HG02970 (cell line): ENCODE data around the gene PTCD3.

ENCODE experiments used
- ATAC-seq: cut with Tn5 transposase; IDR thresholded peaks from one replicate; pipeline ENCODE4 v1.9.1; 2021; ENCODE audit warnings: mild to moderate bottlenecking, moderate library complexity, moderate number of reproducible peaks; ENCODE audit not compliant: unreplicated experiment, low FRiP score

PTCD3 gene

GRCh38 chr2:86140969-86141392 is 34.9 kb downstream of the PTCD3 start:
- ATAC-seq = no peak

- no peak for ATAC-seq
Observed at GRCh38 chr2:86142436-86143257, 36.6 kb downstream of the PTCD3 start.

GRCh38 chr2:86143307-86143706 is 37.3 kb downstream of the PTCD3 start:
- ATAC-seq = no peak

- ATAC-seq = no peak
Observed at GRCh38 chr2:86143926-86144685, 38.1 kb downstream of the PTCD3 start.

GRCh38 chr2:86147793-86148192 is 41.8 kb downstream of the PTCD3 start:
- no peak for ATAC-seq

- no peak for ATAC-seq
Observed at GRCh38 chr2:86150502-86150901, 44.5 kb downstream of the PTCD3 start.

GRCh38 chr2:86157009-86157556 is 51.0 kb downstream of the PTCD3 start:
- ATAC-seq = no peak

GRCh38 chr2:86158286-86158685 is 52.3 kb downstream of the PTCD3 start:
- ATAC-seq = no peak

GRCh38 chr2:86160156-86160952 is 54.3 kb downstream of the PTCD3 start:
- ATAC-seq = no peak

GRCh38 chr2:86170449-86170848 is 64.4 kb downstream of the PTCD3 start:
- ATAC-seq = no peak

GRCh38 chr2:86171295-86171694 is 65.3 kb downstream of the PTCD3 start:
- ATAC-seq = no peak

- ATAC-seq = no peak
Observed at GRCh38 chr2:86172610-86173009, 66.6 kb downstream of the PTCD3 start.

- no peak for ATAC-seq
Observed at GRCh38 chr2:86174445-86174844, 68.4 kb downstream of the PTCD3 start.

GRCh38 chr2:86175828-86176227 is 69.8 kb downstream of the PTCD3 start:
- ATAC-seq = no peak

GRCh38 chr2:86176597-86176996 is 70.6 kb downstream of the PTCD3 start:
- no peak for ATAC-seq

GRCh38 chr2:86185517-86186212 is 79.6 kb downstream of the PTCD3 start:
- no peak for ATAC-seq

- no peak for ATAC-seq
Observed at GRCh38 chr2:86186431-86186830, 80.4 kb downstream of the PTCD3 start.

GRCh38 chr2:86189782-86190416 is 83.9 kb downstream of the PTCD3 start:
- ATAC-seq = no peak
